Measurements from ENCODE around the gene RNF207.
A peak's percentile ranks its signal among the peaks of the same experiment; 100 is the strongest.

RNF207 gene

GRCh38 chr1:6245869-6246496 is 40.1 kb downstream of the RNF207 start:
- no peak for TF ChIP-seq CTCF (conservative IDR thresholded peaks at IDR 0.05; ENCODE audit: low read length)
- no peak for DNase-seq (ENCODE audit: low read depth)
- no peak overlapping the region for H3K4me3 ChIP-seq (ENCODE audit: low read length)

- peak; percentile 63 for DNase-seq (ENCODE audit: low read depth)
- TF ChIP-seq CTCF (conservative IDR thresholded peaks at IDR 0.05; ENCODE audit: low read length) = peak; percentile 78
- no peak overlapping the region for H3K4me3 ChIP-seq (ENCODE audit: low read length)
These were observed 40.9 kb downstream of the RNF207 start for GRCh38 chr1:6246497-6247467.

- no peak for TF ChIP-seq CTCF (conservative IDR thresholded peaks at IDR 0.05; ENCODE audit: low read length)
- no peak for DNase-seq (ENCODE audit: low read depth)
- no peak overlapping the region for H3K4me3 ChIP-seq (ENCODE audit: low read length)
These were observed 41.7 kb downstream of the RNF207 start for GRCh38 chr1:6247651-6248050.

GRCh38 chr1:6248161-6248776 is 42.4 kb downstream of the RNF207 start:
- H3K4me3 ChIP-seq (ENCODE audit: low read length) = no peak overlapping the region
- no peak for DNase-seq (ENCODE audit: low read depth)
- TF ChIP-seq CTCF (conservative IDR thresholded peaks at IDR 0.05; ENCODE audit: low read length) = no peak

- no peak for TF ChIP-seq CTCF (conservative IDR thresholded peaks at IDR 0.05; ENCODE audit: low read length)
- H3K4me3 ChIP-seq (ENCODE audit: low read length) = no peak overlapping the region
- DNase-seq (ENCODE audit: low read depth) = peak; percentile 40
These were observed 43.2 kb downstream of the RNF207 start for GRCh38 chr1:6248932-6249738.

- no peak overlapping the region for H3K4me3 ChIP-seq (ENCODE audit: low read length)
- no peak for DNase-seq (ENCODE audit: low read depth)
- no peak for TF ChIP-seq CTCF (conservative IDR thresholded peaks at IDR 0.05; ENCODE audit: low read length)
These were observed 44.1 kb downstream of the RNF207 start for GRCh38 chr1:6249739-6250689.

All from AG10803 (cell line).